Measurements from ENCODE around the gene SCARF2. TPM values are rescaled to one million over a fixed set of nuclear protein-coding genes. Genes with fewer than 3 reads are reported as not detected.

SCARF2 gene
- total RNA-seq, 1 experiment from 2014 or later = 26.3 TPM

- no peaks in the 10 kb centered on the region for H3K9me3 Mint-ChIP-seq
- peak overlapping the region; percentile 5; the same call in 1 of the 2 replicates for H3K27ac Mint-ChIP-seq
- no peak overlapping the region for H3K4me3 Mint-ChIP-seq
- ChIA-PET CTCF (interaction anchor here (0.7 to 0.9 kb wide), 3 partner anchors 24 to 40 kb away, joined by 3 read pairs; no protein-coding TSS in a partner anchor), POLR2A (no interaction called here)
- peaks cover 3% of the 10 kb centered on the region; the same call in 1 of the 2 replicates for H3K36me3 Mint-ChIP-seq
- DNase-seq (ENCODE audit: low spot score) (no peak), ATAC-seq (no peak)
- TF ChIP-seq, protein P1, sequence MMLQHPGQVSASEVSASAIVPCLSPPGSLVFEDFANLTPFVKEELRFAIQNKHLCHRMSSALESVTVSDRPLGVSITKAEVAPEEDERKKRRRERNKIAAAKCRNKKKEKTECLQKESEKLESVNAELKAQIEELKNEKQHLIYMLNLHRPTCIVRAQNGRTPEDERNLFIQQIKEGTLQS (CRISPR knock-in tag; conservative IDR thresholded peaks at IDR 0.05) = no peak
- TF ChIP-seq FOXP1 (CRISPR knock-in tag; IDR thresholded peaks at IDR 0.05; ENCODE audit: borderline replicate concordance) = no peak
- no peak for TF ChIP-seq HMGXB4 (CRISPR knock-in tag; IDR thresholded peaks at IDR 0.05)
- TF ChIP-seq SMAD3 (CRISPR knock-in tag; IDR thresholded peaks at IDR 0.05; ENCODE audit: borderline replicate concordance) = no peak
- TF ChIP-seq, protein P2, sequence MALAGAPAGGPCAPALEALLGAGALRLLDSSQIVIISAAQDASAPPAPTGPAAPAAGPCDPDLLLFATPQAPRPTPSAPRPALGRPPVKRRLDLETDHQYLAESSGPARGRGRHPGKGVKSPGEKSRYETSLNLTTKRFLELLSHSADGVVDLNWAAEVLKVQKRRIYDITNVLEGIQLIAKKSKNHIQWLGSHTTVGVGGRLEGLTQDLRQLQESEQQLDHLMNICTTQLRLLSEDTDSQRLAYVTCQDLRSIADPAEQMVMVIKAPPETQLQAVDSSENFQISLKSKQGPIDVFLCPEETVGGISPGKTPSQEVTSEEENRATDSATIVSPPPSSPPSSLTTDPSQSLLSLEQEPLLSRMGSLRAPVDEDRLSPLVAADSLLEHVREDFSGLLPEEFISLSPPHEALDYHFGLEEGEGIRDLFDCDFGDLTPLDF (CRISPR knock-in tag; IDR thresholded peaks at IDR 0.05) = no peak
- TF ChIP-seq, protein P3, sequence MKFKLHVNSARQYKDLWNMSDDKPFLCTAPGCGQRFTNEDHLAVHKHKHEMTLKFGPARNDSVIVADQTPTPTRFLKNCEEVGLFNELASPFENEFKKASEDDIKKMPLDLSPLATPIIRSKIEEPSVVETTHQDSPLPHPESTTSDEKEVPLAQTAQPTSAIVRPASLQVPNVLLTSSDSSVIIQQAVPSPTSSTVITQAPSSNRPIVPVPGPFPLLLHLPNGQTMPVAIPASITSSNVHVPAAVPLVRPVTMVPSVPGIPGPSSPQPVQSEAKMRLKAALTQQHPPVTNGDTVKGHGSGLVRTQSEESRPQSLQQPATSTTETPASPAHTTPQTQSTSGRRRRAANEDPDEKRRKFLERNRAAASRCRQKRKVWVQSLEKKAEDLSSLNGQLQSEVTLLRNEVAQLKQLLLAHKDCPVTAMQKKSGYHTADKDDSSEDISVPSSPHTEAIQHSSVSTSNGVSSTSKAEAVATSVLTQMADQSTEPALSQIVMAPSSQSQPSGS (CRISPR knock-in tag; IDR thresholded peaks at IDR 0.05; ENCODE audit: borderline replicate concordance, low read depth) = no peak
- TF ChIP-seq ZNF263 (CRISPR knock-in tag; IDR thresholded peaks at IDR 0.05; ENCODE audit: low read depth) = no peak
- no peaks in the 10 kb centered on the region for H3K4me1 Mint-ChIP-seq
- no peaks in the 10 kb centered on the region for H3K27me3 Mint-ChIP-seq (ENCODE audit: low read depth)
Measured at GRCh38 chr22:20469110-20469868, 31.7 kb upstream of the SCARF2 start.

GRCh38 chr22:20466659-20467379, 29.2 kb upstream of the SCARF2 start:
- DNase-seq (ENCODE audit: low spot score) (no peak), ATAC-seq (no peak)
- Mint-ChIP-seq H3K9me3 (no peaks in the 10 kb centered on the region), H3K4me1 (peaks cover 12% of the 10 kb centered on the region), H3K4me3 (no peak overlapping the region), H3K36me3 (peaks cover 3% of the 10 kb centered on the region; the same call in 1 of the 2 replicates), H3K27ac (no peak overlapping the region), H3K27me3 (ENCODE audit: low read depth) (no peaks in the 10 kb centered on the region)
- CTCF ChIA-PET = interaction anchor here (0.6 to 4.8 kb wide), 2 partner anchors 14 to 49 kb away, joined by 4 to 31 read pairs; no protein-coding TSS in a partner anchor
- POLR2A ChIA-PET = interaction anchor here (0.9 kb wide), 1 partner anchor 18 kb away, joined by 3 read pairs; no protein-coding TSS in a partner anchor
- no peak for TF ChIP-seq NFE2L1 (CRISPR knock-in tag; IDR thresholded peaks at IDR 0.05)
- TF ChIP-seq CREB1 (CRISPR knock-in tag; IDR thresholded peaks at IDR 0.05) = no peak
- TF ChIP-seq, protein P4, sequence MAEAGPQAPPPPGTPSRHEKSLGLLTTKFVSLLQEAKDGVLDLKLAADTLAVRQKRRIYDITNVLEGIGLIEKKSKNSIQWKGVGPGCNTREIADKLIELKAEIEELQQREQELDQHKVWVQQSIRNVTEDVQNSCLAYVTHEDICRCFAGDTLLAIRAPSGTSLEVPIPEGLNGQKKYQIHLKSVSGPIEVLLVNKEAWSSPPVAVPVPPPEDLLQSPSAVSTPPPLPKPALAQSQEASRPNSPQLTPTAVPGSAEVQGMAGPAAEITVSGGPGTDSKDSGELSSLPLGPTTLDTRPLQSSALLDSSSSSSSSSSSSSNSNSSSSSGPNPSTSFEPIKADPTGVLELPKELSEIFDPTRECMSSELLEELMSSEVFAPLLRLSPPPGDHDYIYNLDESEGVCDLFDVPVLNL (CRISPR knock-in tag; IDR thresholded peaks at IDR 0.05; ENCODE audit: borderline replicate concordance, low read depth) = no peak
- TF ChIP-seq ERG (CRISPR knock-in tag; IDR thresholded peaks at IDR 0.05) = no peak
- TF ChIP-seq ZNF317 (CRISPR knock-in tag; IDR thresholded peaks at IDR 0.05; ENCODE audit: borderline replicate concordance, low read depth) = no peak
- no peak for TF ChIP-seq KAT7 (CRISPR knock-in tag; IDR thresholded peaks at IDR 0.05; ENCODE audit: borderline replicate concordance)
- TF ChIP-seq NFYB (CRISPR knock-in tag; conservative IDR thresholded peaks at IDR 0.05; ENCODE audit: low read depth) = no peak
- TF ChIP-seq ATF6 (CRISPR knock-in tag; IDR thresholded peaks at IDR 0.05) = no peak
- no peak for TF ChIP-seq NR2C2 (CRISPR knock-in tag; IDR thresholded peaks at IDR 0.05)
- TF ChIP-seq ZSCAN18 (CRISPR knock-in tag; IDR thresholded peaks at IDR 0.05) = no peak
- TF ChIP-seq, protein P1 (CRISPR knock-in tag; conservative IDR thresholded peaks at IDR 0.05) = no peak
- TF ChIP-seq PREB (CRISPR knock-in tag; IDR thresholded peaks at IDR 0.05; ENCODE audit: borderline replicate concordance) = no peak

Measured in WTC11 (cell line).